Urinary bladder (tissue), 4 donors: ENCODE results near the gene MARVELD2. TPM values are rescaled to one million over a fixed set of nuclear protein-coding genes. Genes with fewer than 3 reads are reported as not detected.
"Not testable (repeated sequence)": the region's sequence is repeated elsewhere in the genome, so short reads cannot be mapped to it uniquely, and the experiment has no call there.

Experiments used
- DNase-seq: peaks from one replicate; pipeline ENCODE4 v3.0.0-alpha.2; 2015; ENCODE audit errors: extremely low spot score
- H3K27ac ChIP-seq: one replicate; pipeline ENCODE4 v1.5.1; 2013; ENCODE audit warnings: low read depth, mild to moderate bottlenecking, moderate library complexity
- H3K36me3 ChIP-seq: one replicate; pipeline ENCODE4 v1.6.1; 2013; ENCODE audit warnings: mild to moderate bottlenecking, moderate library complexity; ENCODE audit not compliant: insufficient read depth
- H3K4me1 ChIP-seq: one replicate; pipeline ENCODE4 v1.6.1; 2013; ENCODE audit warnings: mild to moderate bottlenecking, moderate library complexity; ENCODE audit not compliant: insufficient read depth
- H3K4me3 ChIP-seq: one replicate; pipeline ENCODE4 v1.5.1; 2013; ENCODE audit warnings: low read depth, low read length
- WGBS: extraction: QIAGEN DNeasy Blood & Tissue Kit; methylation state at CpG from one replicate; pipeline ENCODE4 v1.1.7; 2013; 5-methylcytosine and 5-hydroxymethylcytosine counted together
- polyA plus RNA-seq: library from polyadenylated mRNA; stranded (reverse); fragments of 200-250 nt; gene quantifications from one replicate; pipeline ENCODE4 v1.2.3, GENCODE V29; 2013
- total RNA-seq: library from RNA; depleted of rRNA; stranded (reverse); fragments of >200 nt; gene quantifications from one replicate; pipeline ENCODE4 v1.2.3, GENCODE V29; 2014
- donor health status: healthy with polysubstance abuse.
- donor health status: healthy.

The MARVELD2 gene
- total and polyA plus RNA-seq, 2 donors: 1.4 to 5.9 TPM

DNA sequence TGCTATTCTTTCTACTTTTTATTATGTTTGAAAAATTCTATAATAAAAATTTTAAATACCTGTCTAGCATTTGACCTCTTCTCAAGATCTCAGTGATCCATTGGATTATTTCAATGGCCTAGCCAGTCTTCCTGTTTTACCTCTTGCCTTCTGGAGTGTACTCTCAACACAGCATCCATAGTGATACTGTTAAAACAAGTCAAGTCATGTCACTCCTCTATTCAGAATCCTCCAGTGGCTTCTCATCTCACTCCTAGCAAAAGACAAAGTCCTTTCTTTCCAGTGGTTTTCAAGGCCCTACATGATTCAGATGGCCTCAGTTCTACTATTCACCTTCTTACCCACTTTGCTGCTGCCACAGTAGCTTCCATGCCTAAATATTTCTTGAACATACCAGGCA, 1.8 kb downstream of the MARVELD2 start:
- no peak for DNase-seq
- no peaks in the 10 kb centered on the region for H3K36me3 ChIP-seq
- no peak overlapping the region for H3K4me3 ChIP-seq
- no peak overlapping the region for H3K27ac ChIP-seq
- H3K4me1 ChIP-seq: no peaks in the 10 kb centered on the region

DNA sequence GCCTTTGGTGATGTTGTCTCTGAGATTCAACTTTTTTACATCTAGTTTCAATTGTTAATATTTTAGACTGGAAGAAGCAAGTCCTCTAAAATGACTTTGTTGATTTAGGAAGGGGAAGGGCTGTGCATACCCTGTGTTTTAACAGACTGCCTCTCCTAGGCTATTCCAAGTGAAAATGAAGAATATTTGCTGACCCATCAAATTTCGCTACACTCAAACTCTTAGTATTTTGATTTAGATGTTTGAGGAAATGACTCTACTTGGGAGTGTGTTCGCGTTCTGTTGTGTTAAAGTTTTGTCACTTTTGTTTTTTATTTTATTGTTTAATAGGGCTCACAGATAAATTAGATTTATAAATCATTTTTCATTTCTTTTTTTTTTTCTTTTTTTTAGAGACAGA, 3.6 kb downstream of the MARVELD2 start:
- H3K27ac ChIP-seq: no peak overlapping the region
- H3K4me3 ChIP-seq: no peak overlapping the region
- 93% methylated on average over 3 of the region's 3 CpGs for WGBS
- H3K36me3 ChIP-seq: no peaks in the 10 kb centered on the region
- H3K4me1 ChIP-seq: no peaks in the 10 kb centered on the region
- DNase-seq: no peak

DNA sequence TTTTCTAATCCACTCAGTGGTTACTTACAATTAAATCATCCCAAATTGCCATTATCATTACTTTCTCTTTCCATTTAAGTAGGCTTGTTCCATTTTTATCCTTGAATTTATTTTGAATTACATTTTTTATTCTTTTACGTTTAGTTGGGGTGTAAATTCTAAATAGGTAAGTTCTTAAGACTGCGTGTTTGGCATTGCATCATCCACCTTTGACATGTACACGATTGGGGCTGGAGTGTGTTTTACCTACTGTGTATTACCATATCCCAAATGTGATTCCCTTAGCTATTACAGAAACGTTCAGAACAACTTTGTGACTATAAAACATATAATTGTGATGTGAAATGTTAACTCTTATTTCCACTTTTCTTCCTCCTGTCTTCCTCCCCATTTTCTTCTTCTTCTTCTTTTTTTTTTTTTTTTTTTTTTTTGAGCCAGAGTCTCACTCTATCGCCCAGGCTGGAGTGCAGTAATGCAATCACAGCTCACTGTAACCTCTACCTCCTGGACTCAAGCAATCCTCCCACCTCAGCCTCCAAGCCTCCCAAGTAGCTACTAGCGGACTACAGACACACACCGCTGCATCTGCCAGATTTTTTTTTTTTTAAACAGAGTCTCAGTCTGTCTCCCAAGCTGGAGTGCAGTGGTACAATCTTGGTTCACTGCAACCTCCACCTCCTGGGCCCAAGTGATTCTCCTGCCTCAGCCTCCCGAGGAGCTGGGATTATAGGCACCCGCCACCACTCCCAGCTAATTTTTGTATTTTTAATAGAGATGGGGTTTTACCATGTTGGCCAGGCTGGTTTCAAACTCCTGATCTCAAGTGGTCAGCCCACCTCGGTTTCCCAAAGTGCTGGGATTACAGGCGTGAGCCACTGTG, 16.7 kb downstream of the MARVELD2 start:
- H3K36me3 ChIP-seq: no peaks in the 10 kb centered on the region
- no peak overlapping the region for H3K27ac ChIP-seq
- no peaks in the 10 kb centered on the region for H3K4me1 ChIP-seq
- 86% methylated on average over 11 of the region's 11 CpGs for WGBS
- no peak for DNase-seq
- no peak overlapping the region for H3K4me3 ChIP-seq

DNA sequence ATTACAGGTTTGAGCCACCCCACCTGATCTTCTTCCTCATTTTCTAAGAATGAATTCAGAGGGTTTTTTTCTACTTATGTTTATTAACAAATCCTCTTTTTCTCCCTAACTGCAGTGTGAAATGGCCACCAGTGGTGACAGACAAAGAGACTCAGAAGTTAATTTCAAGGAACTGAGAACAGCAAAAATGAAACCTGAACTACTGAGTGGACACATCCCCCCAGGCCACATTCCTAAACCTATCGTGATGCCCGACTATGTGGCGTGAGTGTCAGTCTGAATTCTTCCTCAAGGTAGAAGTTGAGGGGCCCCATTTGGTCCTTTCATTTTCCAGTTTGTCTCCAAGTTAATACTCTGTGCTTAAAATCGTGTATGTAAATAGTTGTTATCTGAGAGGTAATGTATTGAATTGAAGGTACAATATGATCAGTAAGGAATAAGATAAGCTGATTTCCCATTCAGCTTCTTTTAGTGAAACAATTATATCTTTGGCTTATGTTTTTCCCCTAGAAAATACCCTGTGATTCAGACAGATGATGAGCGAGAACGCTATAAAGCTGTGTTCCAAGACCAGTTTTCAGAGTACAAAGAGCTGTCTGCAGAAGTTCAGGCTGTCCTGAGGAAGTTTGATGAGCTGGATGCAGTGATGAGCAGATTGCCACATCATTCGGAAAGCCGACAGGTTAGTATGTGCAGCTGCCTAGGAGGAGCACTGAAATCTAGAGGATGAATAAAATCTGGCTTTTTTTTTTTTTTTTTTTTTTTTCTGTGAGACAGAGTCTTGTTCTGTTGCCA, 17.7 kb downstream of the MARVELD2 start:
- DNase-seq: no peak
- H3K36me3 ChIP-seq: no peaks in the 10 kb centered on the region
- H3K4me3 ChIP-seq: no peak overlapping the region
- WGBS: 84% methylated on average over 8 of the region's 8 CpGs
- no peak overlapping the region for H3K27ac ChIP-seq
- H3K4me1 ChIP-seq: no peaks in the 10 kb centered on the region

DNA sequence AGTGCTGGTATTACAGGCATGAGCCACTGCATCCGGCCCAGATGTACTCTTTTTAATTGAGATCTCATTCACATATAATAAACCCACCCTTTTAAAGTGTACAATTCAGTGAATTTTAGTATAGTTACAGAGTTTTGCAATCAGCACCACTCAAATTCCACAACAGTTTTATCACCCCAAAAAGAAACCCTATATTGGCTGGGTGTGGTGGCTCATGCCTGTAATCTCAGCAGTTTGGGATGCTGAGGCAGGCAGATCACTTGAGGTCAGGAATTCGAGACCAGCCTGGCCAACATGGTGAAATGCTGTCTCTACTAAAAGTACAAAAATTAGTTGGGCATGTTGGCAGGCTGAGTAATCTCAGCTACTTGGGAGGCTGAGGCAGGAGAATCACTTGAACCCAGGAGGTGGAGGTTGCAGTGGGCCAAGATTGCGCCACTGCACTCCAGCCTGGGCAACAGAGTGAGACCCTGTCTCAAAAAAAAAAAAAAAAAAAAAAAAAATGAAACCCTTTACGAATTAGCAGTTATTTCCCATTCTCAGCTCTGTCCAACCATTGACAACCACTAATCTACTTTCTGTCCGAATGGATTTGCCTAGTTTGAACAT, 20.5 kb downstream of the MARVELD2 start:
- 92% methylated on average over 5 of the region's 5 CpGs for WGBS

DNA sequence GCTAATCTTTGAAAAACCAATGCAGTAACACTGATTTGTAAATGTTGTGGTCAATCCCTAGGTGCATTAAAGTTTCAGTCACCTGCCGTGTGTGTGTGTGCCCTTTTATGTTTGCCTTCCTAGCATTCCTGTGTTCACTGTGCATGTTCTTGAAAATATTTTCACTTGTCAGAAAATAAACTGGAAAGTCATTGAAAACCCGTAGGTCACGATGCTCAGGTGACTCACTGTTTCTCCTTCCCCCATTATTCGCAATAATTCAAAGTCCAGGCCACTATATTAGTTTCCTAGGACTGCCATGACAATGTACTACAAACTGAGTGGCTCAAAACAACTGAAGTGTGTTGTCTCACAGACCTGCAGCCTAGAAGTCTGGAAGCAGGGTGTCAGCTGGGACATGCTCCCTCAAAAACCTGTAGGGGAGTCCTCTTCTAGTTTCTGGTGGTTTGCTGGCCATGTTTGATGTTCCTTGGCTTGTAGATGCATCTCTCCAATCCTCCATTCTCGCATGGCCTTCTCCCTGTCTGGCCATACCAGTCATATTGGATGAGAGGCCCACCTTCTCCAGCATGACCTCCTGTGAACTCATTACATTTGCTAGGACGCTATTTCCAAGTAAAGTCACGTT, 29.3 kb downstream of the MARVELD2 start:
- Histone ChIP-seq H3K36me3 (no peaks in the 10 kb centered on the region), H3K27ac (no peak overlapping the region), H3K4me1 (no peaks in the 10 kb centered on the region), H3K4me3 (no peak overlapping the region)
- DNase-seq: no peak
- 88% methylated on average over 7 of the region's 7 CpGs for WGBS

More for the DNA sequence above, 20.5 kb downstream of the MARVELD2 start:
- not testable (repeated sequence) for H3K4me3 ChIP-seq, H3K36me3 ChIP-seq, H3K4me1 ChIP-seq, DNase-seq, H3K27ac ChIP-seq

DNA sequence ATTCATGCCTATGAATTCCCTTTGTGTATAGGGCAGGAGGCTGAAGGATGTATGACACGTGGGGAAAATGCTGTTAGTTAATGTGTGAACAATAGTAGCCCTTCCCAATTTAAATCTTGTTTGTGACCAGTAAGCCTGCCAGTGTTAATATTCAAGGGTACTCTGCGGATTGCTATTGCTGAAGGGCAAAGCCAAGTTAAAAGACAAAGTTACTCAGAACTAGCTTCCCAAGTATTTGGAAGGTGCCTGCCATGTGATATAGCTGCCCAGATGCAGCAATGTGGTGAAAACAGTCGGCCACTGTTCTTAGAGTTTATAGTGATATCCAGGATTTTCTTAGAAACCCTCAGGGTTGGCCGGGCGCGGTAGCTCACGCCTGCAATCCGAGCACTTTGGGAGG, 34.6 kb downstream of the MARVELD2 start:
- H3K27ac ChIP-seq: no peak overlapping the region
- no peak overlapping the region for H3K4me3 ChIP-seq
- peaks cover 2% of the 10 kb centered on the region for H3K36me3 ChIP-seq
- 87% methylated on average over 8 of the region's 8 CpGs for WGBS
- no peak for DNase-seq
- no peaks in the 10 kb centered on the region for H3K4me1 ChIP-seq

DNA sequence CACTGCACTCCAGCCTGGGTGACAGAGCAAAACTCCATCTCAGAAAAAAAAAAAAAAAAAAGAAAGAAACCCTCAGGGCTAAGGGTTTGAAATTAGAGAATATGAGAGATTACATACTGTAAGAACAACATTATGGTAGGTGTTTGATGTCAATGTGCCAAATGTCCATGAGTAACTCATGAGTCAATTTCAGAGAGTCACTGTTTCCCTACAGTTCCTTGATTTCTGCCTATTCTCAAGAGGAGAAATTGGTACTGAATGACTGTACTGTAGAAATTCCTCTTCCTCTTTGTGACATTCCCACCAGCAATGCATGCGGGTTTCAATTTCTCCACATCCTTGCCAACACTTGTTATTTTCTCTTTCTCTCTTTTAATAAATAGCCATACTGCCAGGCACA, 35.2 kb downstream of the MARVELD2 start:
- Histone ChIP-seq H3K27ac (no peak overlapping the region), H3K4me3 (no peak overlapping the region), H3K36me3 (peaks cover 2% of the 10 kb centered on the region), H3K4me1 (no peaks in the 10 kb centered on the region)
- DNase-seq: no peak
- 95% methylated on average over 1 of the region's 1 CpG for WGBS

DNA sequence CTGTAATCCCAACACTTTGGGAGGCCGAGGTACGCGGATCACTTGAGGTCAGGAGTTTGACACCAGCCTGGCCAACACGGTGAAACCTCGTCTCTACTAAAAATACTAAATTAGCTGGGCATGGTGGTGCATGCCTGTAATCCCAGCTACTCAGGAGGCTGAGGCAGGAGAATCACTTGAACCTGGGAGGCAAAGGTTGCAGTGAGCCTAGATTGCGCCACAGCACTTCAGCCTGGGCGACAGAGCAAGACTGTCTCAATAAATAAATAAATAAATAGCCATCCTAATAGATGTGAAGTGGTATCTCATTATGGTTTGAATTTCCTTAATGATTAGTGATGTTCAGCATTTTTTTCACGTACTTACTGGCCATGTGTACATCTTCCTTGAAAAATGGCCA, 35.6 kb downstream of the MARVELD2 start:
- H3K4me3 ChIP-seq, H3K27ac ChIP-seq, DNase-seq, H3K36me3 ChIP-seq, H3K4me1 ChIP-seq: not testable (repeated sequence)
- 94% methylated on average over 8 of the region's 8 CpGs for WGBS

DNA sequence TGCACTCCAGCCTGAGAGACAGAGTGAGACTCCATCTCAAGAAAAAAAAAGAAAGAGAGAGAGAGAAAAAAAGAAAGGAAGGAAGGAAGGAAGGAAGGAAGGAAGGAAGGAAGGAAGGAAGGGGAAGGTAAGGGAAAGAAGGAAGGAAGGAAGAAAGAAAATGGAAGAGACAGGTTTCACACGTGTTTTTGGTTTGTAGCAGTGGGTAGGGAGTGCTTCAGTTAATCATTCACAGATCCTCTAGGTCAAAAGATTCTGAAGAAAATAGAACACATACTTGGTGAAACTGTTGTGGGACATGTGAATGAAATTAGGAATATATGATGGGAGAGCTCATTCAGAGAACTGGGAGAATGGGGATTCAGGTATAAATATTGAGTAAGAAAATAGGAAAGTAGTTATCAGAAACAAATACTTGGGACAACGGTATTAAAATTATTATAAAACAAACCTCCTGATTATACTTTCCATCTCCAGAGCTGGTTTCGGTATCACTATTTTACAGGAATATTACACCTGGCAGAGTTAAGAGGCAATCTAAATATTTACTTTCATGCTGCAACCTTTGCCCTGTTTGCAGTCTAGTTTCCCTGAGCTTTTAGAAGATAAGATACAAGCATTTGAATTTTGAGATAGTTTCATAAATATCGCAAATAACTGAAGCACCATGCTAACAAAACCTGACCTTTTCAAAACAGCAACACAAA, 37.2 kb downstream of the MARVELD2 start:
- Histone ChIP-seq H3K27ac (no peak overlapping the region), H3K4me1 (no peaks in the 10 kb centered on the region), H3K36me3 (peaks cover 2% of the 10 kb centered on the region), H3K4me3 (no peak overlapping the region)
- DNase-seq: no peak
- WGBS: 43% methylated on average over 4 of the region's 4 CpGs

DNA sequence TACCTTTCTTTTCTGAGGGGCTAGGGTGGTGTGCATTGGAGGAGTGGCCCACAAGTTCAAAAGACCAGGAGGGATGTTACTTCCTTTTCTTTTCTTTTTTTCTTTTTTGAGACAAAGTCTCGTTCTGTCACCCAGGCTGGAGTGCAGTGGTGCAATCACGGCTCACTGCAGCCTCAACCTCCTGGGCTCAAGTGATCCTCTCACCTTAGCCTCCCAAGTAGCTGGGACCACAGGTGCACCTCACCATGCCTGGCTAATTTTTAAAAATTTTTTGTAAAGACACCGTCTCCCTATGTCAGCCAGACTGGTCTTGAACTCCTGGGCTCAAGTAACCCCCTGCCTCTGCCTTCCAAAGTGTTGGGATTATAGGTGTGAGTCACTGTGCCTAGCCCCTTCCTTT, 38.6 kb downstream of the MARVELD2 start:
- DNase-seq, H3K36me3 ChIP-seq, H3K4me1 ChIP-seq, H3K27ac ChIP-seq, H3K4me3 ChIP-seq: not testable (repeated sequence)
- 91% methylated on average over 3 of the region's 3 CpGs for WGBS

DNA sequence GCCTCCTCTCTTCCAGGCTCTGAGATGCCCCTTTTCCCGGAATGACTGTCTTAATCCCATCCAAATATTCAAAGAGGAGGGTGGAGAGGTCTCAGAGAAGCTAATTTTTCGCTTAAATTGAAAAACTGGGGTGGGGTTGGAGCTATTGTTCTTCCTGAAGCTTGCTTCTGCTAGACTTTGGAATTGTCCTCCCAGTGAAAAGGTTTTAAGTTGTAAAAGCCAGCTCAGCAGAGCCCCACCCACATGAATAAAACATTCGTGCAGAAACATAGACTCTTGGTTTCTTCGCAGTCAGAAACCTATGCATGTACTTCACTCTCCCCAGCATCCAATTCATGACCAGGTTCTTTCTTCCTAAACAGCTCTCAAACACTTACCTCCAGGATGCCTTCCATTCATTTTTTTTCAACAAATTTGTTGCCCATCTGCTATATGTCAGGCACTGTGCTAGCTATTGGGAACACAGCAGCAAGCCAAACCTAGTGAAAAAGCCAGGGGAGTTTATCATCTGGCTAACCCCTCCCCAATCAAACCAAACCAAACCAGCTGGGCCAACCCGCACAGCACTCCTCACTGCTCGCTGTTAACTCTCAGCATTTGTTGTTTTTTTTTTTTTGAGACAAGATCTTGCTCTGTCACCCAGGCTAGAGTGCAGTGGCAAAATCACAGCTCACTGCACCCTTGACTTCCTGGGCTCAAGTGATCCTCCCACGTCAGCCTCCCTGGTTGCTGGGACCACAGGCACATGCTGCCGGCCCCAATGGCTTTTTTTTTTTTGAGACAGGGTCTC, 39.7 kb downstream of the MARVELD2 start:
- no peak overlapping the region for H3K27ac ChIP-seq
- no peak overlapping the region for H3K4me3 ChIP-seq
- 61% methylated on average over 8 of the region's 8 CpGs for WGBS
- DNase-seq: no peak
- no peaks in the 10 kb centered on the region for H3K4me1 ChIP-seq
- peaks cover 2% of the 10 kb centered on the region for H3K36me3 ChIP-seq
